ENCODE data around the gene ATXN10. TPM values are rescaled to one million over a fixed set of nuclear protein-coding genes. Genes with fewer than 3 reads are reported as not detected.

The ATXN10 gene
- total RNA-seq, 1 experiment from 2014 or later, result 303 TPM

GRCh38 chr22:45717789-45718188 is 46.2 kb downstream of the ATXN10 start:
- Histone ChIP-seq H2AFZ (no peak overlapping the region), H3K27me3 (ENCODE audit: insufficient read depth, low read depth) (no peaks in the 10 kb centered on the region), H3K9me2 (ENCODE audit: insufficient read depth) (no peaks in the 10 kb centered on the region), H3K9me3 (ENCODE audit: insufficient read depth, low read depth) (0 out of 2 replicates have a peak, but pooled peaks cover 2% of the 10 kb centered on the region), H3K4me3 (no peak overlapping the region), H3K36me3 (ENCODE audit: low read depth) (peaks cover 81% of the 10 kb centered on the region), H3K4me2 (peak overlapping the region; percentile 4), H3K4me1 (replicated peaks; ENCODE audit: insufficient read depth) (peaks cover 24% of the 10 kb centered on the region), H3K79me2 (ENCODE audit: low read depth) (peaks cover 90% of the 10 kb centered on the region), H3F3A (ENCODE audit: insufficient read depth, low read depth) (peaks cover 40% of the 10 kb centered on the region), H4K20me1 (ENCODE audit: insufficient read depth) (peaks cover 4% of the 10 kb centered on the region; the same call in 1 of the 2 replicates), H3K27ac (peak overlapping the region; percentile 62)
- no TSS peak for BruUV-seq (replicated peaks)
- intact Hi-C loops (cut with micrococcal nuclease; ENCODE audit: unreplicated experiment), result no loop called here
- ChIA-PET POLR2A (ENCODE audit: unreplicated experiment) (interaction anchor here (0.6 kb wide), 1 partner anchor 28 kb away, joined by 9 read pairs; no protein-coding TSS in a partner anchor), CTCF (interaction anchor here (1.0 kb wide), 1 partner anchor 13 kb away, joined by 4 read pairs; no protein-coding TSS in a partner anchor)
- TF ChIP-seq CTCF (conservative IDR thresholded peaks at IDR 0.05) (no peak), EZH2 (IDR thresholded peaks at IDR 0.05; ENCODE audit: low read depth) (no peak)
- DNase-seq, result peak in 1 of 2 experiments; percentile 83

- intact Hi-C loops (cut with micrococcal nuclease; ENCODE audit: unreplicated experiment), result no loop called here
- peak overlapping the region; percentile 62 for H3K27ac ChIP-seq
- CTCF ChIA-PET, result interaction anchor here (1.0 kb wide), 1 partner anchor 14 kb away, joined by 4 read pairs; no protein-coding TSS in a partner anchor
- H3K4me1 ChIP-seq (replicated peaks; ENCODE audit: insufficient read depth), result peaks cover 24% of the 10 kb centered on the region
- peaks cover 87% of the 10 kb centered on the region for H3K79me2 ChIP-seq (ENCODE audit: low read depth)
- 0 out of 2 replicates have a peak overlapping the region, but pooled peaks have one; percentile 4 for H3K4me2 ChIP-seq
- no peaks in the 10 kb centered on the region for H3K27me3 ChIP-seq (ENCODE audit: insufficient read depth, low read depth)
- no peak overlapping the region for H2AFZ ChIP-seq
- H3K4me3 ChIP-seq, result no peak overlapping the region
- BruUV-seq (replicated peaks), result no TSS peak
- TF ChIP-seq EZH2 (IDR thresholded peaks at IDR 0.05; ENCODE audit: low read depth) (no peak), CTCF (conservative IDR thresholded peaks at IDR 0.05) (no peak)
- peaks cover 35% of the 10 kb centered on the region for H3F3A ChIP-seq (ENCODE audit: insufficient read depth, low read depth)
- H4K20me1 ChIP-seq (ENCODE audit: insufficient read depth), result peaks cover 4% of the 10 kb centered on the region; the same call in 1 of the 2 replicates
- 0 out of 2 replicates have a peak, but pooled peaks cover 2% of the 10 kb centered on the region for H3K9me3 ChIP-seq (ENCODE audit: insufficient read depth, low read depth)
- DNase-seq, result no peak
- peaks cover 77% of the 10 kb centered on the region for H3K36me3 ChIP-seq (ENCODE audit: low read depth)
- POLR2A ChIA-PET (ENCODE audit: unreplicated experiment), result interaction anchor here (0.5 kb wide), 1 partner anchor 39 kb away, joined by 11 read pairs; no protein-coding TSS in a partner anchor
- no peaks in the 10 kb centered on the region for H3K9me2 ChIP-seq (ENCODE audit: insufficient read depth)
Measured at GRCh38 chr22:45718391-45718790, 46.8 kb downstream of the ATXN10 start.

GRCh38 chr22:45720839-45721378 is 49.3 kb downstream of the ATXN10 start:
- Histone ChIP-seq H3K4me1 (replicated peaks; ENCODE audit: insufficient read depth) (peaks cover 24% of the 10 kb centered on the region), H4K20me1 (ENCODE audit: insufficient read depth) (no peaks in the 10 kb centered on the region; the same call in 1 of the 2 replicates), H3K27ac (peak overlapping the region; percentile 17; the same call in 1 of the 2 replicates), H2AFZ (no peak overlapping the region), H3K4me3 (no peak overlapping the region), H3K9me2 (ENCODE audit: insufficient read depth) (no peaks in the 10 kb centered on the region), H3K27me3 (ENCODE audit: insufficient read depth, low read depth) (no peaks in the 10 kb centered on the region), H3K9me3 (ENCODE audit: insufficient read depth, low read depth) (0 out of 2 replicates have a peak, but pooled peaks cover 6% of the 10 kb centered on the region), H3K79me2 (ENCODE audit: low read depth) (peaks cover 89% of the 10 kb centered on the region), H3K36me3 (ENCODE audit: low read depth) (peaks cover 67% of the 10 kb centered on the region), H3K4me2 (no peak overlapping the region), H3F3A (ENCODE audit: insufficient read depth, low read depth) (peaks cover 42% of the 10 kb centered on the region)
- CTCF ChIA-PET, result no interaction called here
- POLR2A ChIA-PET (ENCODE audit: unreplicated experiment), result no interaction called here
- DNase-seq, result no peak
- TF ChIP-seq CTCF (conservative IDR thresholded peaks at IDR 0.05), result no peak
- no peak for TF ChIP-seq EZH2 (IDR thresholded peaks at IDR 0.05; ENCODE audit: low read depth)
- no TSS peak for BruUV-seq (replicated peaks)
- intact Hi-C loops (cut with micrococcal nuclease; ENCODE audit: unreplicated experiment), result no loop called here

Measured in PC-9 (cell line).